IPS-18c (cell line): ENCODE data around the gene GRID1.
"Not testable (repeated sequence)": the region's sequence is repeated elsewhere in the genome, so short reads cannot be mapped to it uniquely, and the experiment has no call there.

Experiments used
- H3K4me3 ChIP-seq: 2 replicates; pipeline ENCODE4 v1.7.0; 2013; ENCODE audit warnings: low read depth, mild to moderate bottlenecking, low read length, moderate library complexity; ENCODE audit not compliant: insufficient read depth
- H3K9me3 ChIP-seq: one replicate; pipeline ENCODE4 v1.6.1; 2013; ENCODE audit warnings: mild to moderate bottlenecking, low read length, moderate library complexity; ENCODE audit not compliant: control insufficient read depth, insufficient read depth

GRID1 gene

DNA sequence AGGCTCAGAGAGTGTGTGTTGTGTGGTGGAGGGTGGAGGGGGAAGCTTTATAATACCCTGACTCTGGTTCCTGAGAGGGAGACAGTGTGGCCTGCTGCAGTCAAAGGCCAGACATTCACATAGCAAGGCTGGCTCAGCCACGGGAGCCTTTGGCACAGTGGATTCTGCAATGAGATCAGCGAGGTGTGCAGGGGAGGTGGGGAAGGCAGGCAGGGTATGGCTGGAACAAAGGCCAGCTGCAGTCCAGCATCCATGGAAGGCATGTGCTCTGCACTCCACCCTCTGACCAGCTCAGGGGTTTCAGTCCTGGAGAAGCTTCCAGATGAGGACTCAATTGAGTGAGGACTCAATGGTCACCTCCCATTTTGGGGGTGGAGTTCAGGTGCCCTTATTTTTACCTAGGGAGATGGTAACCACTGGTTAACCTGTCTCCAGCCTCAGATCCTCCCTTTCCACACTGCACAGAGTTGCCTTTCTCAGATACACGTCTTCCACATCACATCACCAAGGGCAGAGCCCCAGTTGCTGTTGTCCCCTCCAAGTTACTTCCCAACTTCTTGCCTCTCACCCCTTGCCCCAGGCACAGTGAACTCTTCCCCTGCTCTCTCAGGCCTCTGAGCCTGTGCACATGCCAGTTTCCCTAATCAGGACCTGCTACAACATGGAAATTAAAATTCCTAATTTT lies 504.9 kb downstream of the GRID1 start:
- peaks cover 2% of the 10 kb centered on the region for H3K9me3 ChIP-seq
- no peak overlapping the region for H3K4me3 ChIP-seq

DNA sequence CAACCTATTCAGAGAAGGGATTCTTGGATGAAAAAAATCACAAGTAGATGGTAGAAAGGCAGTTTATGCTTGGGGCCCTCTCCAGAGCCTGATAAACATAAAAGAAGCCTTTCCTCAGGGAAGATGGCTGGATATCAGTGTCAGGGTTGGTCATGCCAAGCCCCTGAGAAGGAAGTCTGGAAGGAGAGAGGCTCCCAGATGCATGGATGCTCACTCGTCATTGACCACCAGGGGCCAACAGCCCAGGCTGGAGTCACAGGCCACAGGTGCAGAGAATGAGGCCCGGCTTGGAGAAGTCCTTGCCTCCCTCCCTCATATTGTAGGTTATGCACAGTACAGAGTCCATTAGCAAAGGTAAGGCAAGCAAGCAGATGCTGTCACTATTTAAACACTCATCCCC lies 506.7 kb downstream of the GRID1 start:
- Histone ChIP-seq H3K9me3 (peaks cover 4% of the 10 kb centered on the region), H3K4me3 (no peak overlapping the region)

DNA sequence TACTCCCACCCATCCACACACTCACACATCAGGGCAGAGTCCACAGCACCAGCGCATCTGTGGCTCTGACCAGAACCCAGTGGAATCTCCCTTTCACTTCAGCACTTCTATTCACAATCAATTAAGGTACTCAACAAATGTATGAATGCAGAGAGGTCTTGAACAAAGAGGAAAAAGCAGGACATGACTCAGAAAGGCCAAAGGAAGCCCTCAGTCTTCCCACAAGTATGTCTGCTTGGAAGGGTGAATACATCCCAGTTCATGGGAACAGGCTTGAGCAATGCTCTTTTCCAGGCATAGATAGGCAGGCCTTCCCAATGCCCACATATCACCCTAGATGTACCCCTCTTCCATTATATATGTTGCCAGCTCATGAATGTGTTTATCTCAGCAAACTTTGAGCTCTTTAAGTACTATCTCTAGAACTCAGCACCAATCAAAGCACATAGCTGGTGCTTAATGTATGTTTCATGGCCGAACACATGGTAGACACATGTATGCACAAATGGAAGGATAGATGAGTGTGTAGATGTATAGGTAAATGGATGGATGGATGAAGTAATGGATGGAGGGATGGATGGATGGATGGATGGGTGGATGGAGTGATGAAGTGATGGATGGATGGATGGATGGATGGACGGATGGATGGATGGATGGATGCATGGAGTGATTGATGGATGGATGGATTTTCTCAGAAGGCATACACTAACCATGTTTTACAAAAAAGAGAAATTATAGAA lies 507.6 kb downstream of the GRID1 start:
- Histone ChIP-seq H3K9me3 (peaks cover 4% of the 10 kb centered on the region), H3K4me3 (no peak overlapping the region)

DNA sequence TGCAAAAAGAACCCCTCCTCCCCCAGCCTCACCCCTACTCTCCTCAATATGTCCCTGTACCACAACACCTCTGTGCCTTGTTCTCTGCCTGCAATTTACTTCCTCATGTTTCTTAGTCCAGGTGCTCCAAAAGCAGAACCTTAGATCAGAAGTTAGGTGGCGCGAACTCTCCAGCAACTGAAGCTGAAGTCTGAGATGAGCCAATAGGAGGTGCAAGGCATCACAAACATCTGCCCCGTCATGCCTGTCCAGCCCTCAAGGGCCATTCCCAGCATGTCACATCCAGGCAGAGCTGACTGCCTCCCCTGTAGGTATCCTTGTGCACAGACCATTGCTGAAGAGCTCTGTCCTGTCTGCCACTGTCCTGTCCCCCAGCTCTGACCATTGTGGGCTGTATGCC lies 508.8 kb downstream of the GRID1 start:
- peaks cover 4% of the 10 kb centered on the region for H3K9me3 ChIP-seq
- no peak overlapping the region for H3K4me3 ChIP-seq

DNA sequence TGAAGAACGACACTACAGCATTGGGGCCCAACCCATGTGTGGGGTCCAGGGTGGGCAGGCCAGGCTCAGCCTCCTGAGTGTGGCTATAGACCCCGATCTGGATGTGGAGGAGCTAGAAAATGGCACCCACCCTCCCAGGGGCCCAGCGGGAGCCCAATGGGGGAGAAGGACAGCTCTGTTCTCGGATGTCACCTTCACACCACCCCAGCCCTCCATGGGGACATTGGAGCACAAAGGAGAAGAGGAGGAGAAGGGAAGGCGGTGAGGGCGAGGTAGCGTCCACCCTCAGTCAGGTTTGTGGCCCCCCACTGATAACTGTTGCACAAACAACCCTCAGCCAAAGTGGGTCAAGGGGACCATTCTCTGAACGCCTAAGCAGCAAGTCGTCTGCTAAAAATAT lies 509.3 kb downstream of the GRID1 start:
- peaks cover 4% of the 10 kb centered on the region for H3K9me3 ChIP-seq

DNA sequence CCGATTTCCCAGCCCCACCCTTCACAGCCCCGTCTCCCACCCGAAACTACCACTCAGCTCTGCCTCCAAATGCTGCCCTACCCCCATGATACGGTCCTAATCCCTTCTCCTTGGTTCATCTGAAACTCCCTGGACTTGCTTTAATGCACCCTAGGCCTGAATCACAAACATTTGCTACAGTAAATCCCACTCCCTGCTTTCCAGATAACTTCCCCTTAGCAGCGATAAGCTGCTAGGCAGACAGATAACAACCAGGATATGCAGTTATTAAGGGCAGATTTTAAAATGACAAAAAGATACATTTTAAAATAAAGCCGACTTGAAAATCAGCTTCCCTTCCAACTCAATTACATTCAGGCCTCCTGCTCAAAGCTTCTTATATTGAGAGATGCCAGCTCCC lies 514.7 kb downstream of the GRID1 start:
- no peak overlapping the region for H3K4me3 ChIP-seq
- H3K9me3 ChIP-seq: peaks cover 2% of the 10 kb centered on the region

More for the DNA sequence above, 509.3 kb downstream of the GRID1 start:
- H3K4me3 ChIP-seq: no peak overlapping the region

DNA sequence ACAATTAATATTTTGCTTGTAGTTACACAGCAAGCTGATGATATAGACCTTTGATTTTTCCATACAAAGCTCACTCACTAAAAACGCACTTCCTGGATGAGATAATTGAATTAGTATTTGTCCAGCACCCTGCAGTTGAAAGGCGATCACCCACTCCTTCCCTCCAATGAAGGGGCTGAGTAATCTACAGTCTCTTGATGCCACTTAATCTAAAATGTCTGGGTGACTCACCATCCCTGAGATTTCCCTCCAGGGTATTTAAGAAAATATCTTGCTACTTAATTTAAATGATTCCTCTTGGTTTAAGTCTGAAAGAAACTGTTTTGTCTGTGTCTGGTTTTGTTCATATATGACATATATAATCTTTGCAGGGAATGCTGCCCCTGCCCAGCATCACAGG lies 515.3 kb downstream of the GRID1 start:
- Histone ChIP-seq H3K4me3 (no peak overlapping the region), H3K9me3 (peaks cover 2% of the 10 kb centered on the region)

DNA sequence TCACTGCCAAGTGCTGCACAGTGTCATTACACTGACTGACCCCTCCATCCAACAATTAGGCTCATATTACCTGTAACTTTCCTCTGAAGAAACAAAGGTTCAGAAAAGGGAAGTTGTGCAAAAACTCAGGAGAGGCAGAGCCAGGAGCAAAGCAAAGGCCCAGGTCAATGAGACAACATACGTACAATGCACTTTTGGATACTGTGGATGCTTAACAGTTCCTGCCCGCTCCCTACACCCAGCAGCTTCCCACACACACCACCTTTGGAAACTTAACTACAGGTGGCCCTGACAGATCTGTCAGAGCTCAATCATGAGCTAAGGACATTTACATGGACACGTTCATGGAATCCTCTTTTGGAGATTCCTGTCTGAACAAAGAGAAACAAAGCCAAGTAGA lies 515.9 kb downstream of the GRID1 start:
- Histone ChIP-seq H3K4me3 (no peak overlapping the region), H3K9me3 (peaks cover 2% of the 10 kb centered on the region)

DNA sequence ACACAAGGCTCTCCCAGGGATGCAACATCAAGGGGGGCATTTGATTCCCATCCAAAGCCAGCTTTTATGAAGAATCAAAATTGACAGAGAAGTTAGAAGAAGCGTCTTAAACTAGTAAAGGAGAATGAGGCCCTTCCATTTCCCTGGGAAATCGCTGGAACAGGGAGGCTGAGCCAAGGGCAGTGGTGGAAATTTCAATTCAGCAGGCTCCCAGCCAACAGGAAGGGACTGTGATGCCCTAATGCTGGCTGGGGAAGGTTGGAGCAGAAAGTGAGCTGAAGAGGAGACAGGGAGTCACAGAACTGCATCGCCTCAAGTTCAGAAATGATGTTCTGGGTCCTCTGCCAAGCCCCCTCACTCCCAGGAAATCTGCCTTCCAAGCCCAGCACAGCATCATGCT lies 517.3 kb downstream of the GRID1 start:
- H3K9me3 ChIP-seq: no peaks in the 10 kb centered on the region
- no peak overlapping the region for H3K4me3 ChIP-seq

DNA sequence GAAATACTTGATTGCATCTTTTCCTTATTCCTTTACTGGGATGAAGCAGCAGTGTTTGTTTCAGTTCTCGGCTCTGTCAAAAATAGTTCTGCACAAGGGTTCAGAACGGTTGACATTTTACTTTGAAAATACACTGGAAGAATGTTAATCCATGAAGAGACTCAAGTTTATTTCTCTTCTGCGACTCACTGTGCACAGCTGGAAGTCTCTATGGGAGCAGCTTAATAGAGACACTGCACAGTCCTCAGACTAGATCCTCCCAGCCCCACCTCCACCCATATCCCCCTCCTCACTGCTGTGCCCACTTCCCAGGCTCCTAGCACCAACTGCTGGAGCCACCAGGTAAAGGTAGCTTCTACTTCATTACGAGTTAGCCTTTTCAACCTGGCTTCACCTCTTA lies 517.8 kb downstream of the GRID1 start:
- Histone ChIP-seq H3K4me3 (no peak overlapping the region), H3K9me3 (no peaks in the 10 kb centered on the region)

DNA sequence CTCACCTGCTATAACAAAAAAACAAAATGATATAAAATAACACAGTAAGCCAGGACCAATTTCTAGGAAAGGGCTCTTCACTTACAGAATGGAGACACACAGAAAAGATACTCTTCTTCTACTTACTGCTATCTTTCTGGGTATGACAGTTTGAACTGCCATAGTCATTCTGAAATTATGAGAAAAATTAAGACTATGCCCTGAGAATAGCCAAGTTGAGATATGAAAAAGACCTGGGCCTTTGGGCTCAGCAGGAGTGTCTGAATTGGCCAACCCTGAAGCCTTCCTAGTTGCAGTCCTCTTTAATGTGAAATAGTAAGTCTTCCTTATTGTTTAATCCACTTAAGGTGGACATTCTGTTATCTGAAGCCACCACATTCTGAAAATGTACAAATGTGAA lies 519.5 kb downstream of the GRID1 start:
- H3K9me3 ChIP-seq: no peaks in the 10 kb centered on the region
- no peak overlapping the region for H3K4me3 ChIP-seq

DNA sequence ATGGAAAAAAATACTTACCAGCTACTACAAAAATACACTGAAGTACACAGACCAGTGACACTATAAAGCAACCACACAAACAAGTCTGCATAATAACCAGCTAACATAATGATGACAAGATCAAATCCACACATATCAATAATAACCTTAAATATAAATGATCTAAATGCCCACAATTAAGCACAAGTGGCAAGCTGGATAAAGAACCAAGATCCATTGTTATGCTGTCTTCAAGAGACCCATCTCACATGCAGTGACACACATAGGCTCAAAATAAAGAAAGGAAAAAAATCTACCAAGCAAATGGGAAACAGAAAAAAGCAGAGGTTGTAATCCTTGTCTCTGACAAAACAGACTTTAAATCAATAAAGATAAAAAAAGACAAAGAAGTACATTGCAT lies 527.9 kb downstream of the GRID1 start:
- not testable (repeated sequence) for H3K4me3 ChIP-seq, H3K9me3 ChIP-seq

DNA sequence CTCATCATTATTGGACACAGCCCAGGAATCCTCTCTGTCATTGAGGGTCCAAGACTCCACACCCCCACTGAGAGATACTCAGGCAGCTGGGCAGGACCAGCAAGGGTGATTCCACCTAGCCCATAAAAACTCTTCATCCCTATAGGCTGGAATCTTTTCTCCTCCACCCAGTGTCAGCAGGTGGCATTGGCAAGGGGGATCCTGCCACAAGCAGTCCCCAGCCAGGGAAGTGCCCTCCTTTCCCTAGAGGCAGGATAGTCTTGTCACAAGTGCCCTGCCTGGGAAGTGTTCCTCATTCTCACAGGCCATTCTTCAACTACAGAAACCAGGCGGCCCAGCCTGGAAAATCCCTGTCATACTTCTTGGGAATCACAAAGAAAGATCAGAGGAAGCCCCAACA lies 533.6 kb downstream of the GRID1 start:
- peaks cover 3% of the 10 kb centered on the region for H3K9me3 ChIP-seq
- no peak overlapping the region for H3K4me3 ChIP-seq

DNA sequence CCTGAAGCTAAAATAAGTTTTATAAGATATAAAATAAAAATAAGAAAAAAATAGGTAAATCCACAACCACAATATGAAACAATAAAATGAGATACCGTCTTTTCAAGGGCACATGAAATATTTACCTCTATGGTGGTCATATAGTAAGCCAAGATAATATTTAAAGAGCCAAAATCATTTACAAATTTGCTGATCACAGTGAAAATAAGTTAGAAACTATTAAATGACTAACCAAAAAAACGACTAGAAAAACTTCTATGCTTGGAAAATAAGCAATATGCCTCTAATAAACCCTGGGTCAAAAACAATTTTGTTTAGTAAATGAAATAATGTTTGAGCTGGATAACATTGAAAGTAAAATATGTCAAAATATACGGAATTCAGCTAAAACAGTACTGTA lies 535.2 kb downstream of the GRID1 start:
- Histone ChIP-seq H3K9me3 (peaks cover 3% of the 10 kb centered on the region), H3K4me3 (no peak overlapping the region)

DNA sequence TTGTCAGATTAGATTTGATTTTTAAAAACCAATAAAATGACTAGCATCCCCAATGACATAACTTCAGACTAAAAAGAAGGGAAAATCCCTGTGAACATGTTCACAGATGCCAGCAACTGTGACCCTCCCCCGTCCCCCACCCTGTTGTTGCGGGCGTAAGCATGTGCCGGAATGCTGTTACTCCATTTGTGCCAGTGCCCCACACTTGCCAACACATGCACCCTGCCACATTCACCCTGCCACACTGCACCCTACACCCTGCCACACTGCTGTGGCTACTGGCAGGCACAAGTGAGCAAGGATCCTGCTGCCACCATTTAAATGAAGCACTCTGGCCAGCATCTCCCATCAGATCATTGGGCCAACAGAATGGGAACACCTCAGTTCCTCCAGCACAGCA lies 540.2 kb downstream of the GRID1 start:
- H3K4me3 ChIP-seq: no peak overlapping the region
- peaks cover 3% of the 10 kb centered on the region for H3K9me3 ChIP-seq

DNA sequence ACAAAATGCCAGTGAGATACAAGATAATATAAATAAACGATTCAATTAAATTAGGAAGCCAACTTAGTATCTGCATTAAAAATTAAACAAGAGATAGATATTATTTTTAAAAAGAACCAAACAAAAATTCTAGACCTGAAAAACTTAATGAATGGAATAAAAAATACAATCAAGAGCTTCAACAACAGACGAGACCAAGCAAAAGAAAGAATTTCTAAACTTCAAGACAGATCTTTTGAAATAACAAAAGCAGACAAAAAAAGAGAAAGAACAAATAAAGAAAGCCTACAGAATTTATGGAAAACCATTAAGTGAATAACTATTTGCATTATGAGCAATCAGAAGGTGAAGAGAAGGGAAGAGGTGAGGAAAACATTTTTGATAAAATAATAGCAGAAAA lies 555.2 kb downstream of the GRID1 start:
- Histone ChIP-seq H3K9me3 (no peaks in the 10 kb centered on the region), H3K4me3 (no peak overlapping the region)

DNA sequence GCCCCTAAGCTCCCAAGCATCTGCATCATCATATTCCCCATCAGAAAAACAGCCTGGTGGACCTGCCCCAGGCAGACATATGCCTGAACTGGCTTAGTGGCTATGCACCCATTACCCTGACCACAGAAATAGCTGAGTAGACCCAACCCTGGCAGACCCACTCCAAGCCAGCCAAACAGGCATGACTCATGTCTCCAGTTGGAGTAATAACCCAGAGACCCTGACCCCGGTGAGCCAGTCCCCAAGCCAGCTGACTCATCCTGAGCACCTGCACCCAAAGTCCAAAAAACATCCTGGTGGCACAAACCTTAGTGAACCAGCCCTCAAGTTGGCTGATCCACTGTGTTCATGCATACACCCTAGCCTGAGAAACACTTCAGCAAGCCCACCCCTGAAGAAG lies 555.9 kb downstream of the GRID1 start:
- Histone ChIP-seq H3K9me3 (no peaks in the 10 kb centered on the region), H3K4me3 (no peak overlapping the region)

DNA sequence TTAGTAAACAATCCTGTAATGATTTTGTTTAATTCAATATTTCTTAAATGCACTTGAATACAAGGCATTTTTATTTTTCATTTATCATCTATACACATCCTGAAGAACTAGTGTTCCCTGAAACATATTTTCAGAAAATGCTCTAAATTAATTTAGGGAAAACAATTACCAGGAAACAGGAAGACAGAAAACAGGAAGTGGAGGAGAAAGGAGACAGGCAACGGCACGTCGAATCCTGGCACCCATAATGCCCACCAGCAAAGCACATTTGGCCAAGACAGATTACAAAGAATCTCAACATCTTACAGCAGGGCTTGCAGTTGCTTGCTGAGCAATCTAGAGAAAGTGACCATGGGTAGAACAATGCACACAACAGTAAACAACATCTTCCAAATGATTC lies 571.1 kb downstream of the GRID1 start:
- Histone ChIP-seq H3K4me3 (no peak overlapping the region), H3K9me3 (no peaks in the 10 kb centered on the region)

DNA sequence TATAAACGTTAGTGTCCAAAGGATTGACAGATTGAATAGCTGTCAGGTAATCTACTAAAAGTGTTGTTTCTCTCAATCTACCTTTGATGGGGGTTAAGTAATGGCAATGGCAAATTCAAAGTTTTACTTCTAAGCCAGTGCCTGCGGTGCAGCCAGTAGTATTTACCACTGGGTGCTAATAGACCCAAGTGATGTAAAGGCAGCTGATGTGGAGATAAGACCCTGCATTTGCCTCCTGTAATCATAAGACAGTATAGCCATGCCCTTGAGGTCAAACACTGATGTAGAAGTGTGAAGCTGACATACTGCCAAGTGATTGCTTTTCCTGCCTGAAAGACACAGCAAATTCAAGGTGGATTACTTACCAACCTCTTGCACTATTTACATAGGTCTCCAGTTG lies 572.0 kb downstream of the GRID1 start:
- H3K9me3 ChIP-seq: no peaks in the 10 kb centered on the region
- no peak overlapping the region for H3K4me3 ChIP-seq
